A549 (cell line): Measurements from ENCODE around the gene PLXNC1.

ENCODE experiments used
- ESRRA ChIP-seq: fragments of 150-350 bp; IDR thresholded peaks from 2 replicates; pipeline ENCODE4 v1.6.1; 2014; ENCODE audit warnings: mild to moderate bottlenecking, low read length, borderline replicate concordance
- POLR2A ChIP-seq: IDR thresholded peaks from 2 replicates; pipeline ENCODE4 v1.6.1; 2012; ENCODE audit warnings: mild to moderate bottlenecking, low read length
- SREBF2 ChIP-seq: fragments of 450-650 bp; IDR thresholded peaks from 2 replicates; pipeline ENCODE4 v1.6.1; 2014; ENCODE audit warnings: mild to moderate bottlenecking, moderate library complexity
- TF ChIP-seq, protein P1 (sequence below): fragments of >200 bp; sonication (Bioruptor Twin); formaldehyde crosslinking; IDR thresholded peaks from 3 replicates; pipeline ENCODE4 v1.5.1; 2016

DNA sequence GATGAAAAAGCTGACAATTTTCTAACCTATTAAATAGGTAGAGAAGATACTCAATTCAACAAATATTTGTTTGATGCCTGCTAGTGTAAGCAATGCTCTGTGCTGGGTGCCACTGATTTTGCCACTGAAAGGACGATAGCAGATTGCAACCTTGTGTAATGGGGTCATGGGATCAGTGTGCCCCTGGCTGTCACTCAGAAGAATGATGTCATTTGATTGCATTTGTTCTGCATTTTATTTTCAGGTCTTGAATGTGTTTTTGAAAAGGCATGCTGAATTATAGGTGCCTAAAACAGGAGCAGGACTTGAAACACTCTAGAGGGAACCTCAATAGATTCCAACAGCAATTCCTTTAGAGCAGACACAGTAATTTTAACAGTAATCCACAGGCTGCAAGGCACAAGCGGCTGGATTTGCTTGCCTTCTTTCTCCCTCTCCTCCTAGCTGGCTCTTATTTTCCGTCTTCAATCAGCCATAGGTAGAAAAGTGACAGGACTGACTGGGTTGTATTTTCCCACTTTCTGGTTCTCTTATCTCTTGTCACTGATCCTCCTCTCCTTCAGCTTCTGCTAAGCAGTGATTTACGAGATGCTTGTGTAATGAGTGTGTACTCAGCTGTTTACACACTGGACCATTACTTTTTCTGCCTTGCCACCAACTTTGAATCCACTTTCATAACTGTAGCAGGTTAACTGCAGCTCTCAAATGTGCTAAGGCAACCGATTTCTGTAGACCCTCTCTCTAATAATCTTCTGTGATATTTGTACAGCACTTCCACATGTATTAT, 4.1 kb downstream of the PLXNC1 start:
- TF ChIP-seq, protein P1, sequence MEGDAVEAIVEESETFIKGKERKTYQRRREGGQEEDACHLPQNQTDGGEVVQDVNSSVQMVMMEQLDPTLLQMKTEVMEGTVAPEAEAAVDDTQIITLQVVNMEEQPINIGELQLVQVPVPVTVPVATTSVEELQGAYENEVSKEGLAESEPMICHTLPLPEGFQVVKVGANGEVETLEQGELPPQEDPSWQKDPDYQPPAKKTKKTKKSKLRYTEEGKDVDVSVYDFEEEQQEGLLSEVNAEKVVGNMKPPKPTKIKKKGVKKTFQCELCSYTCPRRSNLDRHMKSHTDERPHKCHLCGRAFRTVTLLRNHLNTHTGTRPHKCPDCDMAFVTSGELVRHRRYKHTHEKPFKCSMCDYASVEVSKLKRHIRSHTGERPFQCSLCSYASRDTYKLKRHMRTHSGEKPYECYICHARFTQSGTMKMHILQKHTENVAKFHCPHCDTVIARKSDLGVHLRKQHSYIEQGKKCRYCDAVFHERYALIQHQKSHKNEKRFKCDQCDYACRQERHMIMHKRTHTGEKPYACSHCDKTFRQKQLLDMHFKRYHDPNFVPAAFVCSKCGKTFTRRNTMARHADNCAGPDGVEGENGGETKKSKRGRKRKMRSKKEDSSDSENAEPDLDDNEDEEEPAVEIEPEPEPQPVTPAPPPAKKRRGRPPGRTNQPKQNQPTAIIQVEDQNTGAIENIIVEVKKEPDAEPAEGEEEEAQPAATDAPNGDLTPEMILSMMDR = no peak
- TF ChIP-seq SREBF2 (no peak), POLR2A (no peak), ESRRA (no peak)
